Upper lobe of left lung (tissue), 6 donors: ENCODE results near the gene XXYLT1. TPM values are rescaled to one million over a fixed set of nuclear protein-coding genes. Genes with fewer than 3 reads are reported as not detected.
A peak's percentile ranks its signal among the peaks of the same experiment; 100 is the strongest.
"Not testable (repeated sequence)": the region's sequence is repeated elsewhere in the genome, so short reads cannot be mapped to it uniquely, and the experiment has no call there.

Source experiments
- ATAC-seq, 2 donors: fragments of 200-7000 bp; cut with Tn5 transposase; one replicate each; pipeline ENCODE4 v1.9.1; 2022; ENCODE audit warnings: mild to moderate bottlenecking in 2 of 2, moderate library complexity in 2 of 2; ENCODE audit not compliant: low FRiP score in 2 of 2
- DNase-seq, 2 donors: peaks; one replicate each; pipeline ENCODE4 v3.0.0-alpha.2; 2019 to 2020
- H3K27ac ChIP-seq, 4 donors: fragments of 200-600 bp; sonication (generic); one replicate each; pipeline ENCODE4 v1.5.1; 2016 to 2019
- H3K27me3 ChIP-seq, 4 donors: fragments of 200-600 bp; sonication (generic); one replicate each; pipeline ENCODE4 v1.5.1; 2017 to 2019
- H3K36me3 ChIP-seq, 4 donors: fragments of 200-600 bp; sonication (generic); one replicate each; pipeline ENCODE4 v1.5.1; 2016 to 2019
- H3K4me1 ChIP-seq, 4 donors: fragments of 200-600 bp; sonication (generic); one replicate each; pipeline ENCODE4 v1.5.1; 2018 to 2019
- H3K4me3 ChIP-seq, 4 donors: fragments of 200-600 bp; sonication (generic); one replicate each; pipeline ENCODE4 v1.5.1; 2017 to 2019; ENCODE audit warnings: mild to moderate bottlenecking in 2 of 4, moderate library complexity in 1 of 4
- H3K9me3 ChIP-seq, 4 donors: fragments of 200-600 bp; sonication (generic); one replicate each; pipeline ENCODE4 v1.5.1; 2018 to 2019
- EP300 ChIP-seq, 4 donors: sonication (generic); formaldehyde crosslinking; IDR thresholded peaks; one replicate each; pipeline ENCODE4 v1.5.1; 2017; ENCODE audit warnings: antibody characterized with exemption in 4 of 4, control low read depth in 2 of 4
- POLR2A ChIP-seq, 4 donors: fragments of 450-650 bp; IDR thresholded peaks; one replicate each; pipeline ENCODE4 v1.5.1; 2016 to 2017; ENCODE audit warnings: antibody characterized with exemption in 4 of 4, mild to moderate bottlenecking in 2 of 4
- POLR2AphosphoS5 ChIP-seq, 2 donors: sonication (generic); formaldehyde crosslinking; IDR thresholded peaks; one replicate each; pipeline ENCODE4 v1.5.1; 2017; ENCODE audit warnings: antibody characterized with exemption in 2 of 2
- WGBS, 2 donors: methylation state at CpG; one replicate each; pipeline ENCODE4 v1.1.5; 2017 to 2018; 5-methylcytosine and 5-hydroxymethylcytosine counted together
- total RNA-seq, 6 donors: library from RNA; depleted of rRNA in 4 of 6; stranded (reverse); fragments of >200 nt in 4 of 6; gene quantifications; one replicate each; pipeline versions ENCODE4 v1.1.0 to v1.2.1, GENCODE V29; 2016 to 2021
- TF ChIP-seq, protein P1 (sequence below), 6 experiments: fragments of 450-650 bp in 4 of 6; fragments of 200-600 bp in 2 of 6; sonication (generic) in 2 of 6; IDR thresholded peaks; one replicate each; pipeline ENCODE4 v1.5.1; 2016 to 2019; ENCODE audit warnings: antibody characterized with exemption in 6 of 6
- donor health status: DM: no; HTN: no; CAD: no; lungs with moderate emphysema.
- donor health status: DM: no; HTN: yes; CAD: no; lungs with severe emphysema.

Gene XXYLT1
- total RNA-seq, 6 donors from 2014 or later, result 6.3 to 9.6 (median 8.6) TPM

DNA sequence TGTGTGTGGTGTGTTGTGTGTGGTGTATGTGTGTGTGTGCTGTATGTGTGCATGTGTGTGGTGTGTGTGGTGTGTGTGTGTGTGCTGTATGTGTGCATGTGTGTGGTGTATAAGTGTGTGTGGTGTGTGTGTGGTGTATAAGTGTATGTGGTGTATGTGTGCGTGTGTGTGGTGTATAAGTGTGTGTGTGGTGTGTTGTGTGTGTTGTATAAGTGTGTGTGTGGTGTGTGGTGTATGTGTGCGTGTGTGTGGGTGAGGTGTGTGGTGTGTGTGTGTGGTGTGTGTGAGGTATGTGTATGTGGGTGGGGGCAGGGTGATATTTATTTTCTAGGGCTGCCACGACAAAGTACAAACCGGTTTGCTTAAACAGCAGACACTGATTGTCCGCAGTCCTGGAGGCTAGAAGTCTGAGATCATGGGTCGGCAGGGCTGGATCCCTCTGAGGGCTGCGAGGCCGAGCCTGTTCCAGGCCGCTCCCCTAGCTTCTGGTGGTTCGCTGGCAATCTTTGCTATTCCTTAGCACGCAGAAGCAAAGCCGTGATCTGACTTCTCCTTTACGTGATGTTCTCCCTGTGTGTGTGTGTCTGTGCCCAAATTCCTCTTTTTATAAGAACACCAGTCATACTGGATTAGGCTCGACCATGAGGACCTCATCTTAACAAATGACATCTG lies 160.2 kb downstream of the XXYLT1 start:
- no peaks in the 10 kb centered on the region for H3K27me3 ChIP-seq
- no peak overlapping the region for H3K4me3 ChIP-seq
- no peaks in the 10 kb centered on the region for H3K9me3 ChIP-seq
- no peaks in the 10 kb centered on the region for H3K36me3 ChIP-seq
- peak in 1 of 2 donors; percentile 85 for ATAC-seq
- TF ChIP-seq EP300 (IDR thresholded peaks at IDR 0.05) (no peak), POLR2A (IDR thresholded peaks at IDR 0.05) (no peak), POLR2AphosphoS5 (IDR thresholded peaks at IDR 0.05) (no peak)
- TF ChIP-seq, protein P1, sequence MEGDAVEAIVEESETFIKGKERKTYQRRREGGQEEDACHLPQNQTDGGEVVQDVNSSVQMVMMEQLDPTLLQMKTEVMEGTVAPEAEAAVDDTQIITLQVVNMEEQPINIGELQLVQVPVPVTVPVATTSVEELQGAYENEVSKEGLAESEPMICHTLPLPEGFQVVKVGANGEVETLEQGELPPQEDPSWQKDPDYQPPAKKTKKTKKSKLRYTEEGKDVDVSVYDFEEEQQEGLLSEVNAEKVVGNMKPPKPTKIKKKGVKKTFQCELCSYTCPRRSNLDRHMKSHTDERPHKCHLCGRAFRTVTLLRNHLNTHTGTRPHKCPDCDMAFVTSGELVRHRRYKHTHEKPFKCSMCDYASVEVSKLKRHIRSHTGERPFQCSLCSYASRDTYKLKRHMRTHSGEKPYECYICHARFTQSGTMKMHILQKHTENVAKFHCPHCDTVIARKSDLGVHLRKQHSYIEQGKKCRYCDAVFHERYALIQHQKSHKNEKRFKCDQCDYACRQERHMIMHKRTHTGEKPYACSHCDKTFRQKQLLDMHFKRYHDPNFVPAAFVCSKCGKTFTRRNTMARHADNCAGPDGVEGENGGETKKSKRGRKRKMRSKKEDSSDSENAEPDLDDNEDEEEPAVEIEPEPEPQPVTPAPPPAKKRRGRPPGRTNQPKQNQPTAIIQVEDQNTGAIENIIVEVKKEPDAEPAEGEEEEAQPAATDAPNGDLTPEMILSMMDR (IDR thresholded peaks at IDR 0.05), result no peak
- no peak for DNase-seq
- no peak overlapping the region for H3K27ac ChIP-seq
- H3K4me1 ChIP-seq, result peaks cover 10 to 11% (median 11%) of the 10 kb centered on the region in 4 donors
- 67% methylated on average over 14 of the region's 14 CpGs for WGBS, 2 donors

DNA sequence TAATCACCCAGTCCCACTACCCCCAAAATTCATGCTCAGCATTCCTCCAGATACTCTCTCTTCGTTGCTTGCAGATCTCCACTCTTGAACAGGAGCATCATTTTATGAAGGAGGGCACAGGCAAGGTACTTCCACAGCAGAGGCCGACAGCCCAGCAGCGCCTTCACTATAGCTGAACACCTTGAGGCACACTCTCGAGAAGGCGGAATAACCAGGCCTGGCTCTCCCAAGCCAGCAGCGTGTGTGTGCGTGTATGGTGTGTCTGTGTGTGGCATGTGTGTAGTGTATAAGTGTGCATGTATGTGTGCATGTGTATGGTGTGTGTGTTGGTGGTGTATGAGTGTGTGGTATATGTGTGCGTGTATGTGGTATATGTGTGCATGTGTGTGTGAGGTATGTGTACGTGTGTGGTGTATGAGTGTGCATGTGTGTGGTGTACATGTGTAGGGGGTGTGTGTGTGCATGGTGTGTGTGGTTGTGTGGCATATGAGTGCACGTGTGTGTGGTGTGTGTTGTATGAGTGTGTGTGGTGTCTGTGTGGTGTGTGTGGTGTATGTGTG lies 161.8 kb downstream of the XXYLT1 start:
- TF ChIP-seq POLR2AphosphoS5 (IDR thresholded peaks at IDR 0.05) (no peak), EP300 (IDR thresholded peaks at IDR 0.05) (no peak), POLR2A (IDR thresholded peaks at IDR 0.05) (no peak)
- TF ChIP-seq, protein P1 (IDR thresholded peaks at IDR 0.05), result no peak
- Histone ChIP-seq H3K4me1 (peaks cover 11 to 21% (median 20%) of the 10 kb centered on the region in 4 donors), H3K36me3 (no peaks in the 10 kb centered on the region), H3K27ac (no peak overlapping the region), H3K27me3 (no peaks in the 10 kb centered on the region), H3K4me3 (no peak overlapping the region), H3K9me3 (no peaks in the 10 kb centered on the region)
- WGBS, 2 donors, result 85 to 94% methylated on average over 10 of the region's 10 CpGs
- ATAC-seq, result no peak
- DNase-seq, result no peak

DNA sequence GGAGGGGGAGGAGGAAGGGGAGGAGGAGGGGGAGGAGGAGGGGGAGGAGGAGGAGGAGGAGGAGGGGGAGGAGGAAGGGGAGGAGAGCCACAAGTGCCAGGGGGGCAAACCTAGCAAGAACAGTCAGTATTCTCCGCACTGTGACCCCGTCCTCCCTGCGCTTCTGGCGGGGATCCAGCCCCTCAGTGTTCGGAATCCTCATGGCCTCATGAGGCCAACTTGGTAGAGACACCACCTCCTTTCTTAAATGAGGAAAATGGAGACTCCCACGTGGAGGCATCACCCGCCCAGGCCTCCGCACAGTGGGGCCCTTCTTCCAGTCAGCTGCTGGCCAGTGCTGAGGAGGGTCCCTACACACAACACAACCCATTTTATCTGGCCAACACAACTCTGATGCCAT lies 163.4 kb downstream of the XXYLT1 start:
- WGBS, 2 donors, result 81 to 96% methylated on average over 8 of the region's 8 CpGs
- Histone ChIP-seq H3K4me1 (peaks cover 11 to 27% (median 25%) of the 10 kb centered on the region in 4 donors), H3K27me3 (no peaks in the 10 kb centered on the region), H3K36me3 (no peaks in the 10 kb centered on the region), H3K4me3 (no peak overlapping the region), H3K9me3 (no peaks in the 10 kb centered on the region), H3K27ac (no peak overlapping the region)
- ATAC-seq, result no peak
- no peak for DNase-seq
- TF ChIP-seq, protein P1 (IDR thresholded peaks at IDR 0.05), result no peak
- TF ChIP-seq POLR2AphosphoS5 (IDR thresholded peaks at IDR 0.05), result no peak
- no peak for TF ChIP-seq POLR2A (IDR thresholded peaks at IDR 0.05)
- no peak for TF ChIP-seq EP300 (IDR thresholded peaks at IDR 0.05)

DNA sequence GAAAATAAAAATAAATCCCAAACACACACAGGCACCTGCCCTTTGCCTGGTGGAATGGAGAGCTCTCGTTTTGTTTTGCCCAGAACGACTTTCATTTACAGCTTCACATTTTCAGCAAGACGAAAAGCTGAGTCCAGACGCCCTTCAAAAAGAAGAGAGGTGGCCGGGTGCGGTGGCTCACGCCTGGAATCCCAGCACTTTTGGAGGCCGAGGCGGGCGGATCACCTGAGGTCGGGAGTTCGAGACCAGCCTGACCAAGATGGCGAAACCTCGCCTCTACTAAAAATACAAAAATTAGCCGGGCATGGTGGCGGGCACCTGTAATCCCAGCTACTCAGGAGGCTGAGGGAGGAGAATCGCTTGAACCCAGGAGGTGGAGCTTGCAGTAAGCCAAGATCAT lies 163.9 kb downstream of the XXYLT1 start:
- not testable (repeated sequence) for H3K4me3 ChIP-seq, H3K27me3 ChIP-seq, H3K36me3 ChIP-seq, DNase-seq, H3K27ac ChIP-seq, ATAC-seq, H3K9me3 ChIP-seq
- H3K4me1 ChIP-seq, result peaks cover 11 to 30% (median 27%) of the 10 kb centered on the region in 4 donors
- 86 to 92% methylated on average over 17 of the region's 17 CpGs for WGBS, 2 donors

DNA sequence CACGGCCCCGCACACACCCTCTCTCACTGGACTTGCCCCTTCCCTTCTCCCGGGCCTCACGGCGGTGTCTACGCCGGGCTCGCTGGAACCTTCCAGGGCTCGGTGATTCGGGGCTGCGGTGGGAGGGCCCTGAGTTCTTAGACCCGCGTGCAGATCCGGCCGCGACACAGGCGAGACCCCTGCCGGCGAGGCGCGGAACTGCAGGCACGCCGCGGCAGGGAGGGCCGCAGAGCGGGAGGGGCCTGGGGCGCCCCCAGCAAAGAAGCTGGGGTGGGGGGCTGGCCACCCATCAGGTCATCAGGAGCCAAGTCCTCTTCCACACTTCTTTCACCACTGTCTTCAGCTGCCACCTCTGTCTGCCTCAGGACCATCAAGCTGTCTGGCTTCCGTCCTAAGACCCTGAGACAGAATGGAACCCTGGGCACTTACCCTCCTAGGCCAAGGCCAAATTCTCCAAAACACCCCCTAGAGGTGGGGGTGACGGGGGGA lies 164.5 kb downstream of the XXYLT1 start:
- Histone ChIP-seq H3K9me3 (no peaks in the 10 kb centered on the region), H3K4me1 (peaks cover 11 to 32% (median 28%) of the 10 kb centered on the region in 4 donors), H3K27me3 (no peaks in the 10 kb centered on the region), H3K36me3 (no peaks in the 10 kb centered on the region), H3K4me3 (peak overlapping the region in 2 of 4 donors; percentile 15 to 22), H3K27ac (peak overlapping the region in 2 of 4 donors; percentile 44)
- DNase-seq (peak; percentile 74 to 95), ATAC-seq (peak; percentile 85 to 91)
- TF ChIP-seq POLR2A (IDR thresholded peaks at IDR 0.05), result no peak
- TF ChIP-seq, protein P1 (IDR thresholded peaks at IDR 0.05), result peak; percentile 99 to 100 (median 100)
- TF ChIP-seq POLR2AphosphoS5 (IDR thresholded peaks at IDR 0.05), result peak in 1 of 2 donors; percentile 21
- TF ChIP-seq EP300 (IDR thresholded peaks at IDR 0.05), result no peak
- WGBS, 2 donors, result 6 to 40% methylated on average over 3 to 29 of the region's 29 CpGs
